Nephron (organoid): ENCODE measurements around the gene IQCE.
"Not testable (repeated sequence)": the region's sequence is repeated elsewhere in the genome, so short reads cannot be mapped to it uniquely, and the experiment has no call there.

Experiments used
- H3K27ac Mint-ChIP-seq, 3 experiments: 2 replicates each; pipeline ENCODE4 v1.8.0; 2020; ENCODE audit warnings: mixed read lengths in 3 of 3, mild to moderate bottlenecking in 2 of 3, moderate library complexity in 1 of 3
- H3K27me3 Mint-ChIP-seq: 2 replicates; pipeline ENCODE4 v1.8.0; 2021; ENCODE audit warnings: low read depth, mild to moderate bottlenecking, moderate library complexity, mixed read lengths
- H3K36me3 Mint-ChIP-seq: 2 replicates; pipeline ENCODE4 v1.8.0; 2020; ENCODE audit warnings: low read depth, mixed read lengths
- H3K4me1 Mint-ChIP-seq: 2 replicates; pipeline ENCODE4 v1.8.0; 2020; ENCODE audit warnings: mixed read lengths
- H3K4me3 Mint-ChIP-seq, 3 experiments: 2 replicates each; pipeline ENCODE4 v1.8.0; 2020; ENCODE audit warnings: mild to moderate bottlenecking in 3 of 3, mixed read lengths in 3 of 3, moderate library complexity in 2 of 3
- H3K9me3 Mint-ChIP-seq: 2 replicates; pipeline ENCODE4 v1.8.0; 2020; ENCODE audit warnings: mixed read lengths
- TF ChIP-seq, protein P1 (sequence below), 3 experiments: fragments of 200-600 bp; sonication (generic); IDR thresholded peaks; one replicate each; pipeline ENCODE4 v1.5.0; 2021; ENCODE audit warnings: antibody characterized with exemption in 3 of 3; ENCODE audit not compliant: unreplicated experiment in 3 of 3

IQCE gene

GRCh38 chr7:2606539-2606936, 47.8 kb downstream of the IQCE start:
- Mint-ChIP-seq H3K4me1 (peaks cover 19% of the 10 kb centered on the region), H3K27me3 (peaks cover 4% of the 10 kb centered on the region), H3K36me3 (peaks cover 12% of the 10 kb centered on the region), H3K4me3 (no peak overlapping the region), H3K9me3 (no peaks in the 10 kb centered on the region), H3K27ac (no peak overlapping the region)
- TF ChIP-seq, protein P1, sequence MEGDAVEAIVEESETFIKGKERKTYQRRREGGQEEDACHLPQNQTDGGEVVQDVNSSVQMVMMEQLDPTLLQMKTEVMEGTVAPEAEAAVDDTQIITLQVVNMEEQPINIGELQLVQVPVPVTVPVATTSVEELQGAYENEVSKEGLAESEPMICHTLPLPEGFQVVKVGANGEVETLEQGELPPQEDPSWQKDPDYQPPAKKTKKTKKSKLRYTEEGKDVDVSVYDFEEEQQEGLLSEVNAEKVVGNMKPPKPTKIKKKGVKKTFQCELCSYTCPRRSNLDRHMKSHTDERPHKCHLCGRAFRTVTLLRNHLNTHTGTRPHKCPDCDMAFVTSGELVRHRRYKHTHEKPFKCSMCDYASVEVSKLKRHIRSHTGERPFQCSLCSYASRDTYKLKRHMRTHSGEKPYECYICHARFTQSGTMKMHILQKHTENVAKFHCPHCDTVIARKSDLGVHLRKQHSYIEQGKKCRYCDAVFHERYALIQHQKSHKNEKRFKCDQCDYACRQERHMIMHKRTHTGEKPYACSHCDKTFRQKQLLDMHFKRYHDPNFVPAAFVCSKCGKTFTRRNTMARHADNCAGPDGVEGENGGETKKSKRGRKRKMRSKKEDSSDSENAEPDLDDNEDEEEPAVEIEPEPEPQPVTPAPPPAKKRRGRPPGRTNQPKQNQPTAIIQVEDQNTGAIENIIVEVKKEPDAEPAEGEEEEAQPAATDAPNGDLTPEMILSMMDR (IDR thresholded peaks at IDR 0.05; ENCODE audit: unreplicated experiment in 3 of 3): no peak

DNA sequence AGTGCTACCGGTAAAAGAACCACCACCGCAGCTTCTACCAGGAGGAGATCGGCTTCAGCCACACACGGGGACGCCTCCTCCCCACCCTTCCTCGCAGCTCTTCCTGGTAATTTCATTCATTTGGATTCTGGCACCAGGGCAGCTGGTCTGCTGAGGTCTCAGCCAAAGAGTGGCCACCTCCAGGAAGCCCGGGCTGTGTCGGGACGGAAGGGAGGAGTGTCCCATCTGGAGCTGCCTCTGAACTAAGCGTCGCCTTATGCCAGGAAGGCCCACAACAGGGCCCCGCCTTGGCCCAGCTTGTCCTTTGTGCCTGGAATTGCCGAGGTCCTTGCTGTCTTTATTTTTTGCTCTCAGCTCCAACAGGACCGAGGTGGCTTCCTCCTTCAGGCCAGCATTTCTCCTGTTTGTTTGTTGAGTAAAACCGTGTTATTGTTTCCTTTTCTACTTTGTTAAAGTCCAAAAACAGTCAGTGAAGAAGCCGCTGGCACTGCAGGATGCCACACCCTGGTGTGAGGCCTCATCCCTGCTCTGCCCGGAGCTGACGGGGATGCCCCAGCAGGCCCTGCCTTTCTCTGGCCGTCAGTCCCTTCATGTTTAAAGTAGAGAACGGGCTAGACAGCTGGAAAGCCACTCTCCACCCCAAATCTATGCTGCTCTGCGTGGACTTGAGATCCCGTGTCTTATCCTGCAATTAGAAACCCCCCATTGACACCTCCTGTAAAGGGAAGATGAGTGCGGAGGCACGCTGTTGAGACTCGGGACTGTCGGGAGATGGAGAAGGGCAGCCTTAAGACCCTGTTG, 48.5 kb downstream of the IQCE start:
- Mint-ChIP-seq H3K4me3 (no peak overlapping the region), H3K9me3 (no peaks in the 10 kb centered on the region), H3K27me3 (no peaks in the 10 kb centered on the region), H3K27ac (peak overlapping the region in 2 of 3 experiments; percentile 0 to 3), H3K36me3 (peaks cover 7% of the 10 kb centered on the region), H3K4me1 (peaks cover 19% of the 10 kb centered on the region)
- TF ChIP-seq, protein P1 (IDR thresholded peaks at IDR 0.05; ENCODE audit: unreplicated experiment in 3 of 3): no peak

GRCh38 chr7:2607923-2608904, 49.4 kb downstream of the IQCE start:
- Mint-ChIP-seq H3K36me3 (peaks cover 4% of the 10 kb centered on the region), H3K27me3 (no peaks in the 10 kb centered on the region), H3K9me3 (no peaks in the 10 kb centered on the region), H3K27ac (peak overlapping the region; percentile 0 to 71 (median 3)), H3K4me3 (no peak overlapping the region), H3K4me1 (peaks cover 23% of the 10 kb centered on the region)
- TF ChIP-seq, protein P1 (IDR thresholded peaks at IDR 0.05; ENCODE audit: unreplicated experiment in 3 of 3): no peak

GRCh38 chr7:2608921-2609411, 50.2 kb downstream of the IQCE start:
- H3K27ac Mint-ChIP-seq: peak overlapping the region; percentile 41 to 79 (median 71)
- no peak overlapping the region for H3K4me3 Mint-ChIP-seq
- peaks cover 31% of the 10 kb centered on the region for H3K4me1 Mint-ChIP-seq
- H3K36me3 Mint-ChIP-seq: no peaks in the 10 kb centered on the region
- TF ChIP-seq, protein P1 (IDR thresholded peaks at IDR 0.05; ENCODE audit: unreplicated experiment in 3 of 3): peak; percentile 31 to 45 (median 31)
- H3K27me3 Mint-ChIP-seq: no peaks in the 10 kb centered on the region
- no peaks in the 10 kb centered on the region for H3K9me3 Mint-ChIP-seq

DNA sequence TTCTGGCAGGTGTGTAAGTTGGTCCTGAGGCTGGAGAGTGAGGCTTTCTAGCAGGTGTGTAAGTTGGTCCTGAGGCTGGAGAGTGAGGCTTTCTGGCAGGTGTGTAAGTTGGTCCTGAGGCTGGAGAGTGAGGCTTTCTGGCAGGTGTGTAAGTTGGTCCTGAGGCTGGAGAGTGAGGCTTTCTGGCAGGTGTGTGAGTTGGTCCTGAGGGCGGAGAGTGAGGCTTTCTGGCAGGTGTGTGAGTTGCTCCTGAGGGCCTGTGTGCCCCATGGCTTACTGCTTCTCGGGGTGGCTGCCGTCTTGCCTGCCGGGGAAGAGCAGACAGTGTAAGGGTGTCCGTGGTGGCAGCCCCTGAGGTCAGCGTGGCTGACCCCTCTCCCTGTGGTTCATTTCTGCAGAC, 50.9 kb downstream of the IQCE start:
- H3K4me3 Mint-ChIP-seq, H3K36me3 Mint-ChIP-seq, H3K9me3 Mint-ChIP-seq: not testable (repeated sequence)

GRCh38 chr7:2610466-2610865, 51.7 kb downstream of the IQCE start:
- H3K4me3 Mint-ChIP-seq: no peak overlapping the region
- H3K36me3 Mint-ChIP-seq: no peaks in the 10 kb centered on the region
- H3K27me3 Mint-ChIP-seq: no peaks in the 10 kb centered on the region
- H3K4me1 Mint-ChIP-seq: peaks cover 45% of the 10 kb centered on the region
- TF ChIP-seq, protein P1 (IDR thresholded peaks at IDR 0.05; ENCODE audit: unreplicated experiment in 3 of 3): no peak
- no peaks in the 10 kb centered on the region for H3K9me3 Mint-ChIP-seq
- no peak overlapping the region for H3K27ac Mint-ChIP-seq

More for the DNA sequence above, 50.9 kb downstream of the IQCE start:
- H3K4me1 Mint-ChIP-seq: peaks cover 38% of the 10 kb centered on the region
- H3K27ac Mint-ChIP-seq, H3K27me3 Mint-ChIP-seq: not testable (repeated sequence)
